GM18505 (cell line): Measurements from ENCODE around the gene POGZ.
A peak's percentile ranks its signal among the peaks of the same experiment; 100 is the strongest.
"Not testable (repeated sequence)": the region's sequence is repeated elsewhere in the genome, so short reads cannot be mapped to it uniquely, and the experiment has no call there.

Experiments
- ATAC-seq: cut with Tn5 transposase; IDR thresholded peaks from one replicate; pipeline ENCODE4 v1.9.1; 2021; ENCODE audit not compliant: unreplicated experiment
- POLR2A ChIP-seq: IDR thresholded peaks from 4 replicates; pipeline ENCODE4 v1.6.1; 2011; ENCODE audit warnings: borderline replicate concordance; ENCODE audit not compliant: insufficient read depth, insufficient read length; ENCODE audit errors: extremely low read depth

Gene POGZ

DNA sequence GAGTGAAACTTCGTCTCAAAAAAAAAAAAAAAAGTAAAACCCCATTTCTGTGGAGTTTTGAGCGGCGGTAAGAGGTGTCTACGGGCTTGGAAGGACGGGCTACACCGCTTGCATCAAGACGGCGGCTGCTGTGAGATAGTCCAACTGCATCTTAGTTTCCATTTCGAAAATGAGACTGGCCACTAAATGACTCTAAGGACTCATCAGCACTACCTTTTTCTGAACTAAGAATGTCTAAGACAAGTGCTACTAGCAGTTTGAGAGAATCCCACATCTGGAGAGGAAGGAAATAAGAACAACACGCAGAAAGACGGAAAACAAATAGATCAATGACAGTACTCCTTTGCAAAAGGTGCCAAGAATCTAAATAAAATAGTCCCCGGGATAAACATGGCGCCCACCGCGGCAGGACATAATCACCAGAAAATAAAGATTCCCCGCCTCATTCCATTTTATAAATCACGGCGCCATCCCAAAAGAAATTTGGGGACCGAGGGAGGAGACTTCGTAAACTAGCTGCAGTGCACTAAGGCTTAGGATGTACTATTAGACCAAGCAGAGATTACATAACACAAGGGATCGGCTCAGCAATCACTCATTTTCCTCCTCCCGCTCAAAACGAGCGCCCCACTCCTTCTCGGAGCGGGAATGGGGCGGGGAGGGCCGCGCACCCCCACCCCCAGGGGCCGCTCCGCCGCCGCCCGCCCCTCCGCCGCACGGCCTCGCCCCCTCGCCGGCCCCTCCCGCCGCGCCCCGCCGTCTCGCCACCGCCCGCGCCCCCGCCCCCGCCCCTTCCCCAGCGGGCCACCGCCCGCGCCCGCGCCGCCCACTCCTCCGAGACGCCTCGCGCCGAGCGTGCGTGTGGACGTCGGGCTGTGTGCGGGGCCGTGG is 1.1 kb downstream of the POGZ start:
- no peak for ATAC-seq
- no peak for TF ChIP-seq POLR2A

DNA sequence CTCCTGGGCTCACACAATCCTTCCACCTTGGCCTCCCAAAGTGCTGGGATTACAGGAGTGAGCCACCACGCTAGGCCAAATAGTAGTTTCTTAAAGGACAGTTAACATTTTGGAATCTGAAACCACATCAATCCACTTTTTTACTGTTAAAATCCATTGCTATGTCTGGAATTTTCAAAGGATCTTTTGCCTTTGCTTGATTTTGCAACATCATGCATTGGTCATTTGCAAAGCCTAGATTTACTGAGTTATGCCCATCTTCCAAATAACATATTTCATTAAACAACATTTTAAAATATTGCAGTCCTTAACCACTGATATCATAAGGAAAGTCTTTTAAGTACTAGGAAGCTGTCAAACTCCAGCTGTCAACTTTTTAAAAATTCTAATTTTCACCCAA is 3.3 kb downstream of the POGZ start:
- no peak for ATAC-seq
- TF ChIP-seq POLR2A: no peak

DNA sequence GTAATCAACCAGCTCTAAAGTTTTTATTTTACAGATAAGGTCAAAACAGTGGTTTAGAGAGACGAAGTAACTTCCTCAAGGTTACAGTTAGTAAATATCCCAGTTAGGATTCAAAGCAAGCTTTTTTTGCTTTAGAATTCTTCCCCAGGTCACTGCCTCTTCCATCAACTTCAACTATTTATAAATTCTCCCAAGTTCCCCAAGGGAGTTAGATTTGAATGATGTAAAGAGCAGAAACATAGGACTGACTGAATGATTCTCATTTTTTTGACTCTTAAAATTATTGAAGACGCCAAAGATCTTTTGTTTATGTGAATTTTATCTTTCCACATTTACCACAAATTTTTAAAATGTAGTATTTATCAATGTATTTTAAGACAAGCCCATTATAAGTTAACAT is 4.1 kb downstream of the POGZ start:
- ATAC-seq: no peak
- TF ChIP-seq POLR2A: no peak

DNA sequence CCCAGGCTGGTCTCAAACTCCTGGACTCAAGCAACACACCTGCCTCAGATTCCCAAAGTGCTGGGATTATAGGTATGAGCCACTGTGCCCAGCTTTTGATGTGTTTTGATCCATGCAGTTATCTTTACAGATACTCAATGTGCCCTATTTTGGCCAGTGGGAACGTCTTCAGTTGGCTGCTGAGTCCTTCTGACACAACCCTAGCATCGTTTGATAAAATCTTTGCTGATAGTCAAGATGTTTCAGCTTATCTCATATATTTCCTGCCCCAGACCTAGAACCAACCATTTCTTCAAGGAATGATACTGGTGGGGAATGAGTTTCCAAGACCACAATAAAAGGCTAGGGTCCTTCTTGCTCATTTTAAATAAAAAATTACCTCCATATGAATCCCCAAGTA is 11.6 kb downstream of the POGZ start:
- ATAC-seq: no peak

DNA sequence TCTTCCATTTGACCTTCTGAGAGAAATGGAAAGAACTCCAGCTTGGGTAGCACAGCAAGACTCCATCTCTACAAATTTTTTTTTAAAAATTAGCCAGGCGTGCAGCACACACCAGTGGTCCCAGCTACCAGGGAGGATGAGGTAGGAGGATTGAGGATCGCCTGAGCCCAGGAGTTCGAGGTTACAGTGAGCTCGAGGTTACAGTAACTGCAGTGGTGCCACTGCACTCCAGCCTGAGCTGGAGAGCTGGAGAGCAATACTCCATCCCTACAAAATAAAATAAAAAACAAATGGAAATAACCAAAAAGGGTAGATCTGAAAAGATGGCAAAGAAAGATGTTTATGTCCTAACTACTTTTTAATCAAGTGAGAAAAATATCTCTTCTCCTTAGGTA is 14.5 kb downstream of the POGZ start:
- no peak for TF ChIP-seq POLR2A
- no peak for ATAC-seq

More for the DNA sequence above, 11.6 kb downstream of the POGZ start:
- TF ChIP-seq POLR2A: no peak

DNA sequence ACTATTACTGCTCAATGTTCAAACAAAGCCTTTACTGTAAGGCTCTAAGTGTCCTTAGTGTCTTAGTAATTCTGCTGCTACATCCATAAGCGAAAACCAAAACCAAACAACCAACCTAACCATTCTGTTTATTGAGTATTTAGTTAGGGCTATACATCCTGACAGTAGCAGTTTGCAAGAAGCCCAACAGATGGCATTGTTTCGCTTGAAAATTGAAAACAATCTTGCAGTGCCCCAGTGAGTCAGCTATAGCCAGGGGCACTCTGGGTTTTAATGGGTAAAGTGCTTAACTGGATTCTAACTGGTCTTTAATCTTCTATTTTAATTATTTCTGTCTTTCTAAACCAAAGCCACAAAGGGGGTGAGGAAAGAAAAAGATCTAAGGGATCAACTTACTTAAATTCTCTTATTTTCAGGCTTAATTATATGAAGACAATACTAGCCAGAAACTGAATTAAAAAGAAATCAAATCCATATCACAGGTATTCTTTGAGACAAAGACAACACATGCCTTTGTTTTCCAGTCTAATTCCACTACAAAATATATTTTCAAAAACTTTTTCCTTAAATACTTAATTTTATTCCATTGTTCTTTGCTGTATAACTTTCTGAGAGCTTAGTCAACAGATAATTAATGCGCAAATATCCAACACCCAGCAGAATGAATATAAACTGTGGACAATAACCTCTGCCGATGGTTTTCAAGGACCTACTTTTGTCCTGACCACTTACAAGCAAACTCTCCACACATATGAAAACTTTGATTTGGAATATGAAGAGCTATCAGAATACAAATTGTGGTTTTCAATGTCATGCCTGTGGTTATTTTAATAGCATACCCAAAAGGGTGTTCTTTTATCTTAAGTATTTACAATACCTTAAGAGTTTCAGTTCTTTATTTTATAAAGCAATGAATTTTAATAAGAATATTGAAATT is 15.2 kb downstream of the POGZ start:
- no peak for TF ChIP-seq POLR2A
- ATAC-seq: peak; percentile 60

DNA sequence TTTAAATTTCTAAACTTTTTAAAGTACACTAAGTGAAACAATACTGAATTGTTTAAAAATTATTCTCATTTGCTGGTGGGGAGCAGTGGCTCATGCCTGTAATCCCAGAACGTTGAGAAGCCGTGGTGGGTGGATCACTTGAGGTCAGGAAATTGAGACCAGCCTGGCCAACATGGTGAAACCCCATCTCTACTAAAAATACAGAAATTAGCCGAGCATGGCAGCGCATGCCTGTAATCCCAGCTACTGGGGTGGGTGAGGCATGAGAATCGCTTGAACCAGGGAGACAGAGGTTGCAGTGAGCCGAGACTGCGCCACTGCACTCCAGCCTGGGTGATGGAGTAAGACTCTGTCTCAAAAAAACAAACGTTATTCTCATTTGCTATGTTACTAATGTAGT is 21.9 kb downstream of the POGZ start:
- not testable (repeated sequence) for ATAC-seq

DNA sequence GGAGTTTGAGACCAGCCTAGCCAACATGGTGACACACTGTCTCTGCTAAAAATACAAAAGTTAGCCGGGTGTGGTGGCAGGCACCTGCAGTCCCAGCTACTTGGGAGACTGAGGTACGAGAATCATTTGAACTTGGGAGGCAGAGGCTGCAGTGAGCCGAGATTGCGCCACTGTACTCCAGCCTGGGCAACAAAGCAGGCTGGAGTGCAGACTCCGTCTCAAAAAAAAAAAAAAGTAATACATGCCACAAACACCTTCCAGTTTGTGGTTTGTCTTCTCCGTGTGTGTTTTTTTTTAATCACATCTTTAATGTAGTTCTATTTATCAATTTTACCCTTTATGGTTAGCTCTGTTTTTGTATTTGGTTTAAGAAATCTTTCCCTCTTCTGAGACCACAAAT is 22.3 kb downstream of the POGZ start:
- ATAC-seq: no peak
- no peak for TF ChIP-seq POLR2A

DNA sequence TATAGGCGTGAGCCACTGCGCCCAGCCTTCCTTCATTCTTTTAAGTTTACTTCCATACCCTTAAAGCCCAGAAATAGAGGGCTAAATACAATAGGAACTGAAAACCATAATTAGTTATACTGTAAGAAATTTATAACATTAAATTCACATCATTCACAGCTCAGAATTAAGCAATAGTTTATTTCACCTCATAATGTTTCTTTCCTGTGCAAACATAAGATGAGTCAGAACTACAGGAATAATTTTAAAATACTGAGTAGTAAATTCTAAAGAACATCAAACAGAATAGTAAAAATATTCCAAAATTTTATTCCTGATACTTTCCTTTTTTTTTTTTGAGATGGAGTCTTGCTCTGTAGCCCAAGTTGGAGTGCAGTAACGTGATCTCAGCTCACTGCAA is 24.1 kb downstream of the POGZ start:
- no peak for ATAC-seq
- no peak for TF ChIP-seq POLR2A

DNA sequence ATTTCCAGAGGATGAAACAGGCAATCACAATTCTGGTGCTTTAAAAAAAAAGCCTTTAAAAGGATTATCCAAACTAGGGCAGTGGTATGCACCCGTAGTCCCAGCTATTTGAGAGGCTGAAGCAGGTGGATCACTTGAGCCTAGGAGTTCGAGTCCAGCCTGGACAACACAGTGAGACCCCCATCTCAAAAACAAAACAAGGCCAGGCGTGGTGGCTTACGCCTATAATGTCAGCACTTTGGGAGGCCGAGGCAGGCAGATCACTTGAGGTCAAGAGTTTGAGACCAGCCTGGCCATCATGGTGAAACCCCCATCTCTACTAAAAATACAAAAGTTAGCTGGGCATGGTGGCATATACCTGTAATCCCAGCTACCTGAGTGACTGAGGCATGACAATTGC is 25.5 kb downstream of the POGZ start:
- ATAC-seq: not testable (repeated sequence)

DNA sequence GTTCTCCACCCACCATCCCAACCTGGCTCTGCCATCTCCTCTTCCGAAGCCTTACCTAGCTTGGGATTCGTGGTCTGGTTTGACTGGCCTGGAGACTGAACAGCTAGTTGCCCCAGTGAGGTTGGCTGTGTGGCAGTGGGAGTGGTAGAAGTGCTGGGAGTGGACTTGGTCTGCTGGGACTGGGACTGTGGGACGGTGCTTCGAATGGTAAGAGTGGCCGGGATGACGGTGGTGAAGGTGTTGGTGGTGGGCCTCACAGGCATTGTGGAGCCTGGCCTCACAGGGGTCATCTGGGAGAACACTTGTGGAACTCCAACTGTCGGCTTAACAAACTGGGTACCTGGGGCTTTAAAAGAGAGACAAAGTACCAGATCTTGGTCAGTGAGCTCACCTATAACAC is 31.2 kb downstream of the POGZ start:
- ATAC-seq: no peak

DNA sequence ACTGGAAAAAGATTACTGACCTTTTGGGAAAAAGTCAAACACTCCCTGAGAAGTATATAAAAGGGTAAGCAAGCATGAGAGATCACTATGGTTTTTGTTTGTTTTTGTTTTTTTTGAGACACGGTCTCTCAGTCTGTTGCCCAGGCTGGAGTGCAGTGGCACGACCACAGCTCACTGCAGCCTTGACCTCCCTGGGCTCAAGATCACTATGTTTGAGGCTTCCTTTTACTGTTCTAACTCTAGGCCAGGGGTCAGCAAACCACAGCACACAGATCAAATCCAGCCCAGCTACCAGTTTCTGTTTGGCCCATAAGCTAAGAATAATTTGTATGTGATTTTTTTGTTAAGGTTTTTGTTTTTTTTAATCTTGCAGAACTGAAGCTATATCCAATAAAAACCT is 34.2 kb downstream of the POGZ start:
- no peak for ATAC-seq
- peak; percentile 20 for TF ChIP-seq POLR2A

More for the DNA sequence above, 31.2 kb downstream of the POGZ start:
- TF ChIP-seq POLR2A: no peak

DNA sequence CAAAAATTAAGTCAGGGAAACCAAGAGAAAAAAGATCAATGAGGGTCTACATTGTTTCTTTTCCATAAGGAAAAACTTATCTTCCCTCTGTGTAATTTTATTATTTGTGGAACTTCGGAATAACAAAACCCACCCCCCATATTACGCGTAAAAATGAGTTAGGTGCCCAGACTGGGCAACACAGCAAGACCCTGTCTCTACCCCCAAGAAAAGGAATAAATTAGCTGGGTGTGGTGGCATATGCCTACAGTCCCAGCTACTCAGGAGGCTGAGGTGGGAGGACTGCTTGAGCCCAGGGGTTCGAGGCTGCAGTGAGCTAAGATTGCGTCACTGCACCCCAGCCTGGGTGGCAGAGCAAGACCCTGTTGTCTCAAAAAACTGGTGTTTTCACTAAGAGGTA is 39.5 kb downstream of the POGZ start:
- ATAC-seq: no peak
- TF ChIP-seq POLR2A: no peak

DNA sequence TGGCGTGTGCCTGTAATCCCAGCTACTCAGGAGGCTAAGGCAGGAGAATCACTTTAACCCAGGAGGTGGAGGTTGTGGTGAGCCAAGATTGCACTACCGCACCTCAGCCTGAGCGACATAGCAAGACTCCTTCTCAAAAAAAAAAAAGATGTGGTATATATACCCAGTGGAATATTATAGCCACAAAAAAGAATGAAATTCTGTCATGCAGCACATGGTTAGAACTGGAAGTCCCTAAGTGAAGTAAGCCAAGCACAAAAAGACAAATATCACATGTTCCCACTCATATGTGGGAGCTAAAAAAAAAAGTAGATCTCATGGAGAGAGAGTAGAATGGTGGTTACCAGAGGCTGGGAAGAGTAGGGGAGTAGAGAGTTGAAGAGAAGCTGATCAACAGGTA is 41.2 kb downstream of the POGZ start:
- no peak for TF ChIP-seq POLR2A
- no peak for ATAC-seq

DNA sequence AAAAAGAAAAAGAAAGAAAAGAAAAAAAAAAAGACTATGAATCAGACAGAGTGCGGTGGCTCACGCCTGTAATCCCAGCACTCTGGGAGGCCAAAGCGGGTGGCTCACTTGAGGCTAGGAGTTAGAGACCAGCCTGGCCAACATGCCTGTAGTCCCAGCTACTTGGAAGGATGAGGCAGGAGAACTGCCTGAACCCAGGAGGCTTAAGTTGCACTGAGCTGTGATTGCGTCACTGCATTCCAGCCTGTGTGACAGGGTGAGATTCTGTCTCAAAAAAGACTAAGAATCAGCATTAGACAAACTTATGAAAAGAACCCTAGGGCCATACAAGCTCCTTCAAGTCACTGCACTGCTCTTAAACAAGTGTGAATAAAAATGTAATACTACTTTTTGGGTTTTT is 43.1 kb downstream of the POGZ start:
- ATAC-seq: no peak
- no peak for TF ChIP-seq POLR2A

DNA sequence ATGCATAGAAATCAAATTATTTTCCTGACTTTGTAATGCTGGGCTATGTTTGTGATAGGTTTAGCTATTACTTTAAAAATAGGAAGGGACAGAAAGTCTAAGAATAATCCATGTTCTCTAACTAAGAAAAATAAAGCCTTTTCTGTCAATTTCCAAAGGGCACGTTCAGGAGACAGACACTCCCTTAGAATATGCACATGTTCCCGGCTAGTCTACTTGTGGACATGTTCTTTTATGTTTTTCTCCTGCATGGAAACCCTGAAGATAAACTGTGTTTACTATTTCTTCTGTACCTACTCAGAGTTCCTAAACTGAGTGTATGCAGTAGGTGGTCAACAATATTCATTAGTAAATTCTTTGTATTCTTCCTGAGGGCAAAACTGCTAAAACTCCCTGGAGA is 47.4 kb downstream of the POGZ start:
- ATAC-seq: no peak
- TF ChIP-seq POLR2A: no peak
